ENCODE data around the gene KDM3B.

The KDM3B gene

GRCh38 chr5:138450971-138451370, 98.5 kb downstream of the KDM3B start:
- H3K4me3 ChIP-seq (ENCODE audit: low read depth, low read length): no peak overlapping the region
- no peaks in the 10 kb centered on the region for H3K27me3 ChIP-seq
- TF ChIP-seq CTCF (IDR thresholded peaks at IDR 0.05; ENCODE audit: low read depth, low read length): no peak
- no peaks in the 10 kb centered on the region for H3K9me3 ChIP-seq
- H3K4me1 ChIP-seq: peaks cover 12% of the 10 kb centered on the region
- no peaks in the 10 kb centered on the region for H3K36me3 ChIP-seq
- DNase-seq: no peak

- H3K4me1 ChIP-seq: peaks cover 12% of the 10 kb centered on the region
- no peak overlapping the region for H3K4me3 ChIP-seq (ENCODE audit: low read depth, low read length)
- DNase-seq: no peak
- H3K27me3 ChIP-seq: no peaks in the 10 kb centered on the region
- H3K9me3 ChIP-seq: no peaks in the 10 kb centered on the region
- no peak for TF ChIP-seq CTCF (IDR thresholded peaks at IDR 0.05; ENCODE audit: low read depth, low read length)
- H3K36me3 ChIP-seq: no peaks in the 10 kb centered on the region
Observed at GRCh38 chr5:138452720-138453119, 100.2 kb downstream of the KDM3B start.

- Histone ChIP-seq H3K4me3 (ENCODE audit: low read depth, low read length) (no peak overlapping the region), H3K27me3 (no peaks in the 10 kb centered on the region), H3K9me3 (no peaks in the 10 kb centered on the region), H3K4me1 (peaks cover 12% of the 10 kb centered on the region), H3K36me3 (no peaks in the 10 kb centered on the region)
- no peak for TF ChIP-seq CTCF (IDR thresholded peaks at IDR 0.05; ENCODE audit: low read depth, low read length)
- no peak for DNase-seq
Observed at GRCh38 chr5:138453590-138453989, 101.1 kb downstream of the KDM3B start.

- DNase-seq: no peak
- H3K36me3 ChIP-seq: no peaks in the 10 kb centered on the region
- no peak overlapping the region for H3K4me3 ChIP-seq (ENCODE audit: low read depth, low read length)
- H3K9me3 ChIP-seq: no peaks in the 10 kb centered on the region
- no peak for TF ChIP-seq CTCF (IDR thresholded peaks at IDR 0.05; ENCODE audit: low read depth, low read length)
- no peaks in the 10 kb centered on the region for H3K27me3 ChIP-seq
- H3K4me1 ChIP-seq: peaks cover 7% of the 10 kb centered on the region
Observed at GRCh38 chr5:138454121-138454520, 101.6 kb downstream of the KDM3B start.

GRCh38 chr5:138455232-138455930, 102.9 kb downstream of the KDM3B start:
- Histone ChIP-seq H3K9me3 (no peaks in the 10 kb centered on the region), H3K36me3 (no peaks in the 10 kb centered on the region), H3K4me3 (ENCODE audit: low read depth, low read length) (no peak overlapping the region), H3K27me3 (no peaks in the 10 kb centered on the region), H3K4me1 (no peaks in the 10 kb centered on the region)
- TF ChIP-seq CTCF (IDR thresholded peaks at IDR 0.05; ENCODE audit: low read depth, low read length): no peak
- DNase-seq: no peak

- Histone ChIP-seq H3K27me3 (no peaks in the 10 kb centered on the region), H3K4me1 (no peaks in the 10 kb centered on the region), H3K36me3 (no peaks in the 10 kb centered on the region), H3K9me3 (no peaks in the 10 kb centered on the region), H3K4me3 (ENCODE audit: low read depth, low read length) (no peak overlapping the region)
- TF ChIP-seq CTCF (IDR thresholded peaks at IDR 0.05; ENCODE audit: low read depth, low read length): peak; percentile 7; the same call in 1 of the 2 replicates
- DNase-seq: no peak
Observed at GRCh38 chr5:138457531-138458275, 105.2 kb downstream of the KDM3B start.

Measured in BE2C (cell line).